Neural cell (in vitro differentiated cells): ENCODE measurements around the gene KCNJ3. TPM values are rescaled to one million over a fixed set of nuclear protein-coding genes. Genes with fewer than 3 reads are reported as not detected.
"Not testable (repeated sequence)": the region's sequence is repeated elsewhere in the genome, so short reads cannot be mapped to it uniquely, and the experiment has no call there.

Experiments
- H2AFZ ChIP-seq: fragments of 200-600, 300-800 bp; sonication (generic), shearing (Covaris generic); 2 replicates; pipeline ENCODE4 v1.6.0; 2014; ENCODE audit warnings: low read depth, mild to moderate bottlenecking, antibody characterized with exemption, low read length, moderate library complexity
- H3F3A ChIP-seq: fragments of 200-600 bp; shearing (Covaris generic); 2 replicates; pipeline ENCODE4 v1.6.1; 2016; ENCODE audit warnings: mild to moderate bottlenecking, moderate library complexity, mixed read lengths, antibody characterized with exemption, low read length; ENCODE audit not compliant: insufficient read depth, poor library complexity, severe bottlenecking
- H3K27ac ChIP-seq: fragments of 200-600, 300-800 bp; sonication (generic), shearing (Covaris generic); 2 replicates; pipeline ENCODE4 v1.5.1; 2014; ENCODE audit warnings: mild to moderate bottlenecking, low read length, moderate library complexity
- H3K27me3 ChIP-seq: fragments of 300-800, 200-600 bp; sonication (generic), shearing (Covaris generic); 2 replicates; pipeline ENCODE4 v1.6.0; 2014; ENCODE audit warnings: mild to moderate bottlenecking, low read depth, low read length, moderate library complexity; ENCODE audit not compliant: insufficient read depth
- H3K36me3 ChIP-seq: fragments of 300-800, 200-600 bp; sonication (generic), shearing (Covaris generic); 2 replicates; pipeline ENCODE4 v1.5.1; 2014; ENCODE audit warnings: mild to moderate bottlenecking, antibody characterized with exemption, low read length, moderate library complexity; ENCODE audit not compliant: insufficient read depth
- H3K4me2 ChIP-seq: fragments of 300-800, 200-600 bp; sonication (generic), shearing (Covaris generic); 2 replicates; pipeline ENCODE4 v1.6.0; 2014; ENCODE audit warnings: mild to moderate bottlenecking, low read length
- H3K4me3 ChIP-seq: fragments of 300-800, 200-600 bp; sonication (generic), shearing (Covaris generic); 2 replicates; pipeline ENCODE4 v1.5.1; 2014; ENCODE audit warnings: mild to moderate bottlenecking, low read length, moderate library complexity
- H3K79me2 ChIP-seq: fragments of 200-600 bp; shearing (Covaris generic); replicated peaks from 2 replicates; pipeline ENCODE4 v1.6.0; 2014; ENCODE audit warnings: mild to moderate bottlenecking, low read length, moderate library complexity; ENCODE audit not compliant: insufficient read depth
- H3K9ac ChIP-seq: fragments of 300-800, 200-600 bp; sonication (generic), shearing (Covaris generic); 2 replicates; pipeline ENCODE4 v1.6.1; 2016; ENCODE audit warnings: mild to moderate bottlenecking, low read length, mixed read lengths
- H3K9me2 ChIP-seq: fragments of 200-600 bp; shearing (Covaris generic); 2 replicates; pipeline ENCODE4 v1.6.1; 2016; ENCODE audit warnings: mild to moderate bottlenecking, low read length, mixed read lengths; ENCODE audit not compliant: insufficient read depth
- H3K9me3 ChIP-seq: fragments of 200-600, 300-800 bp; sonication (generic), shearing (Covaris generic); 2 replicates; pipeline ENCODE4 v1.6.1; 2016; ENCODE audit warnings: mild to moderate bottlenecking, mixed run types, low read length, moderate library complexity, mixed read lengths
- H4K20me1 ChIP-seq: fragments of 200-600 bp; shearing (Covaris generic); 2 replicates; pipeline ENCODE4 v1.6.1; 2016; ENCODE audit warnings: mild to moderate bottlenecking, mixed run types; ENCODE audit not compliant: insufficient read depth
- EP300 ChIP-seq: fragments of 450-650 bp; conservative IDR thresholded peaks from 2 replicates; pipeline ENCODE4 v1.6.1; 2014; ENCODE audit warnings: antibody characterized with exemption, mild to moderate bottlenecking, moderate library complexity; ENCODE audit not compliant: poor library complexity, severe bottlenecking
- EZH2 ChIP-seq: fragments of 200-600, 300-800 bp; shearing (Covaris generic), sonication (generic); IDR thresholded peaks from 2 replicates; pipeline ENCODE4 v1.6.1; 2014; ENCODE audit warnings: antibody characterized with exemption, low read length, borderline replicate concordance, mild to moderate bottlenecking; ENCODE audit not compliant: insufficient read depth, poor library complexity, severe bottlenecking
- MXI1 ChIP-seq: fragments of 450-650 bp; conservative IDR thresholded peaks from 2 replicates; pipeline ENCODE4 v1.6.1; 2014; ENCODE audit warnings: antibody characterized with exemption, mild to moderate bottlenecking; ENCODE audit not compliant: poor library complexity, severe bottlenecking
- POLR2AphosphoS5 ChIP-seq: IDR thresholded peaks from 2 replicates; pipeline ENCODE4 v1.6.1; 2012
- RAD21 ChIP-seq: fragments of 450-650 bp; conservative IDR thresholded peaks from 2 replicates; pipeline ENCODE4 v1.6.1; 2014; ENCODE audit warnings: antibody characterized with exemption, mild to moderate bottlenecking, moderate library complexity
- SMC3 ChIP-seq: fragments of 450-650 bp; conservative IDR thresholded peaks from 2 replicates; pipeline ENCODE4 v1.6.1; 2014; ENCODE audit warnings: antibody characterized with exemption, mild to moderate bottlenecking, moderate library complexity; ENCODE audit not compliant: poor library complexity
- TAF1 ChIP-seq: IDR thresholded peaks from 2 replicates; pipeline ENCODE4 v1.6.1; 2012; ENCODE audit warnings: low read depth
- polyA plus RNA-seq: library from polyadenylated mRNA; depleted of rRNA; stranded (reverse); fragments of >200 nt; gene quantifications from 2 replicates; pipeline ENCODE4 v1.2.3, GENCODE V29; 2014
- TF ChIP-seq, protein P1 (sequence below): fragments of 450-650 bp; IDR thresholded peaks from 2 replicates; pipeline ENCODE4 v1.5.1; 2014; ENCODE audit warnings: antibody characterized with exemption, mild to moderate bottlenecking, moderate library complexity; ENCODE audit not compliant: poor library complexity, severe bottlenecking
- TF ChIP-seq, protein P2 (sequence below): IDR thresholded peaks from 2 replicates; pipeline ENCODE4 v1.6.1; 2012; ENCODE audit warnings: borderline replicate concordance

KCNJ3 gene
- polyA plus RNA-seq, 1 donor from 2014 or later: 0.68 TPM

DNA sequence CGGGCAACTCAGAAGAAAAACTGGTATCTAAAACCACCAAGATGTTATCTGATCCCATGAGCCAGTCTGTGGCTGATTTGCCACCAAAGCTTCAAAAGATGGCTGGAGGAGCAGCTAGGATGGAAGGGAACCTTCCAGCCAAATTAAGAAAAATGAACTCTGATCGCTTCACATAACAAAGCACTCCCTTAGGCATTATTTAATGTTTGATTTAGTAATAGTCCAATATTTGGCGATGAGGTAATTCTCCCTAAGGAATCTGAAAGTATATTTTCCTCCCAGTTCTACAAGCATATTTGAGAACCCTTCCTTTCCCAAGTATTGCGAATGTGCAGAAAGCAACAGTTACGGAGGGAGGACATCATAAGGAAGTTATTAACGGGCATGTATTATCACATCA is 156.6 kb downstream of the KCNJ3 start:
- Histone ChIP-seq H3K4me3 (no peak overlapping the region), H3K4me2 (no peak overlapping the region), H3F3A (no peaks in the 10 kb centered on the region), H3K27ac (no peak overlapping the region), H3K9me2 (no peaks in the 10 kb centered on the region), H3K9ac (no peak overlapping the region), H3K9me3 (no peaks in the 10 kb centered on the region), H3K36me3 (no peaks in the 10 kb centered on the region), H3K79me2 (no peaks in the 10 kb centered on the region), H3K27me3 (no peaks in the 10 kb centered on the region), H4K20me1 (no peaks in the 10 kb centered on the region), H2AFZ (no peak overlapping the region)
- TF ChIP-seq POLR2AphosphoS5: no peak
- TF ChIP-seq EZH2: no peak
- TF ChIP-seq, protein P1, sequence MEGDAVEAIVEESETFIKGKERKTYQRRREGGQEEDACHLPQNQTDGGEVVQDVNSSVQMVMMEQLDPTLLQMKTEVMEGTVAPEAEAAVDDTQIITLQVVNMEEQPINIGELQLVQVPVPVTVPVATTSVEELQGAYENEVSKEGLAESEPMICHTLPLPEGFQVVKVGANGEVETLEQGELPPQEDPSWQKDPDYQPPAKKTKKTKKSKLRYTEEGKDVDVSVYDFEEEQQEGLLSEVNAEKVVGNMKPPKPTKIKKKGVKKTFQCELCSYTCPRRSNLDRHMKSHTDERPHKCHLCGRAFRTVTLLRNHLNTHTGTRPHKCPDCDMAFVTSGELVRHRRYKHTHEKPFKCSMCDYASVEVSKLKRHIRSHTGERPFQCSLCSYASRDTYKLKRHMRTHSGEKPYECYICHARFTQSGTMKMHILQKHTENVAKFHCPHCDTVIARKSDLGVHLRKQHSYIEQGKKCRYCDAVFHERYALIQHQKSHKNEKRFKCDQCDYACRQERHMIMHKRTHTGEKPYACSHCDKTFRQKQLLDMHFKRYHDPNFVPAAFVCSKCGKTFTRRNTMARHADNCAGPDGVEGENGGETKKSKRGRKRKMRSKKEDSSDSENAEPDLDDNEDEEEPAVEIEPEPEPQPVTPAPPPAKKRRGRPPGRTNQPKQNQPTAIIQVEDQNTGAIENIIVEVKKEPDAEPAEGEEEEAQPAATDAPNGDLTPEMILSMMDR: no peak

- not testable (repeated sequence) for H3K9me3 ChIP-seq, H3K27me3 ChIP-seq, H2AFZ ChIP-seq, H4K20me1 ChIP-seq, H3K9me2 ChIP-seq, H3K27ac ChIP-seq, H3K36me3 ChIP-seq, H3K79me2 ChIP-seq, H3K4me3 ChIP-seq, H3K4me2 ChIP-seq, H3F3A ChIP-seq, H3K9ac ChIP-seq
Observed at GRCh38 chr2:154867151-154867550, 168.7 kb downstream of the KCNJ3 start.

DNA sequence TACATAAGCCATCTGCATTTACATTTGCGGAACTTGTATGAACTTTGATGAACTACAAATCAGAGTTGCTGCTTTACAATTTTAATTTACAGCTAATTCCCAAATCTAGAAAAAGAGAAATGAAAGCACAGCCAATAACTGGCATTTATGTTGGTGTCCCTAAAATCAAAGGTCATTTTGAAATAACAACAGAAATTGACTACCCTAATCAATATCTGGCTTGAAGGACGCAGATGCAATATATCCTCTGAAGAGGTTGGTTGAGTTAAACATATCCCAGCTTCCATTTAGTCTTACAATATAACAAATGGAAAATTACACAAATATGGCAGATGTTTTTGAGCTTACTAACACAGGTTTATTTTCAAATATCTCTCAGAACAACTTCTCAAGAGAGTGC is 177.5 kb downstream of the KCNJ3 start:
- Histone ChIP-seq H3K27me3 (no peaks in the 10 kb centered on the region), H3K9me2 (no peaks in the 10 kb centered on the region), H3F3A (no peaks in the 10 kb centered on the region), H3K36me3 (no peaks in the 10 kb centered on the region), H2AFZ (no peak overlapping the region), H3K79me2 (no peaks in the 10 kb centered on the region), H3K9ac (no peak overlapping the region), H3K9me3 (no peaks in the 10 kb centered on the region), H3K4me2 (no peak overlapping the region), H3K4me3 (no peak overlapping the region), H3K27ac (no peak overlapping the region), H4K20me1 (no peaks in the 10 kb centered on the region)
- TF ChIP-seq TAF1 (no peak), SMC3 (no peak), MXI1 (no peak), POLR2AphosphoS5 (no peak), EP300 (no peak), EZH2 (no peak), RAD21 (no peak)
- TF ChIP-seq, protein P1: no peak
- TF ChIP-seq, protein P2, sequence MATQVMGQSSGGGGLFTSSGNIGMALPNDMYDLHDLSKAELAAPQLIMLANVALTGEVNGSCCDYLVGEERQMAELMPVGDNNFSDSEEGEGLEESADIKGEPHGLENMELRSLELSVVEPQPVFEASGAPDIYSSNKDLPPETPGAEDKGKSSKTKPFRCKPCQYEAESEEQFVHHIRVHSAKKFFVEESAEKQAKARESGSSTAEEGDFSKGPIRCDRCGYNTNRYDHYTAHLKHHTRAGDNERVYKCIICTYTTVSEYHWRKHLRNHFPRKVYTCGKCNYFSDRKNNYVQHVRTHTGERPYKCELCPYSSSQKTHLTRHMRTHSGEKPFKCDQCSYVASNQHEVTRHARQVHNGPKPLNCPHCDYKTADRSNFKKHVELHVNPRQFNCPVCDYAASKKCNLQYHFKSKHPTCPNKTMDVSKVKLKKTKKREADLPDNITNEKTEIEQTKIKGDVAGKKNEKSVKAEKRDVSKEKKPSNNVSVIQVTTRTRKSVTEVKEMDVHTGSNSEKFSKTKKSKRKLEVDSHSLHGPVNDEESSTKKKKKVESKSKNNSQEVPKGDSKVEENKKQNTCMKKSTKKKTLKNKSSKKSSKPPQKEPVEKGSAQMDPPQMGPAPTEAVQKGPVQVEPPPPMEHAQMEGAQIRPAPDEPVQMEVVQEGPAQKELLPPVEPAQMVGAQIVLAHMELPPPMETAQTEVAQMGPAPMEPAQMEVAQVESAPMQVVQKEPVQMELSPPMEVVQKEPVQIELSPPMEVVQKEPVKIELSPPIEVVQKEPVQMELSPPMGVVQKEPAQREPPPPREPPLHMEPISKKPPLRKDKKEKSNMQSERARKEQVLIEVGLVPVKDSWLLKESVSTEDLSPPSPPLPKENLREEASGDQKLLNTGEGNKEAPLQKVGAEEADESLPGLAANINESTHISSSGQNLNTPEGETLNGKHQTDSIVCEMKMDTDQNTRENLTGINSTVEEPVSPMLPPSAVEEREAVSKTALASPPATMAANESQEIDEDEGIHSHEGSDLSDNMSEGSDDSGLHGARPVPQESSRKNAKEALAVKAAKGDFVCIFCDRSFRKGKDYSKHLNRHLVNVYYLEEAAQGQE: no peak
